H9 (cell line): Measurements from ENCODE around the gene FOXP4. TPM values are rescaled to one million over a fixed set of nuclear protein-coding genes. Genes with fewer than 3 reads are reported as not detected.

Source experiments
- DNase-seq: peaks from one replicate; pipeline ENCODE4 v3.0.0-alpha.2; 2017
- H2AFZ ChIP-seq: one replicate; pipeline ENCODE4 v1.6.1; 2013; ENCODE audit warnings: mild to moderate bottlenecking, low read length, control low read depth, moderate library complexity
- H2AK5ac ChIP-seq: 2 replicates; pipeline ENCODE4 v1.6.1; 2013; ENCODE audit warnings: low read length, control low read depth, mixed read lengths; ENCODE audit not compliant: insufficient read length
- H2BK120ac ChIP-seq: one replicate; pipeline ENCODE4 v1.6.1; 2013; ENCODE audit warnings: low read depth, mild to moderate bottlenecking, low read length, control low read depth, inconsistent platforms; ENCODE audit not compliant: poor library complexity, severe bottlenecking
- H2BK12ac ChIP-seq: 2 replicates; pipeline ENCODE4 v1.6.1; 2013; ENCODE audit warnings: low read length, control low read depth, mixed read lengths, low read depth; ENCODE audit not compliant: insufficient read length
- H2BK15ac ChIP-seq: 2 replicates; pipeline ENCODE4 v1.6.1; 2013; ENCODE audit warnings: low read depth, low read length, control low read depth
- H2BK20ac ChIP-seq: one replicate; pipeline ENCODE4 v1.6.1; 2013; ENCODE audit warnings: low read depth, mild to moderate bottlenecking, low read length, control low read depth, inconsistent platforms; ENCODE audit not compliant: poor library complexity, severe bottlenecking
- H2BK5ac ChIP-seq: 2 replicates; pipeline ENCODE4 v1.6.1; 2013; ENCODE audit warnings: low read length, control low read depth, mixed read lengths; ENCODE audit not compliant: insufficient read length
- H3K14ac ChIP-seq: 2 replicates; pipeline ENCODE4 v1.6.1; 2013; ENCODE audit warnings: low read length, control low read depth; ENCODE audit not compliant: insufficient read depth
- H3K18ac ChIP-seq: 2 replicates; pipeline ENCODE4 v1.6.1; 2013; ENCODE audit warnings: low read depth, mild to moderate bottlenecking, mixed read lengths, low read length, control low read depth; ENCODE audit not compliant: insufficient read length
- H3K23ac ChIP-seq: 2 replicates; pipeline ENCODE4 v1.6.1; 2013; ENCODE audit warnings: low read length, control low read depth, mixed read lengths, low read depth; ENCODE audit not compliant: insufficient read length
- H3K23me2 ChIP-seq: 2 replicates; pipeline ENCODE4 v1.6.1; 2013; ENCODE audit warnings: low read depth, mild to moderate bottlenecking, mixed read lengths, low read length, control low read depth; ENCODE audit not compliant: insufficient read length, poor library complexity, severe bottlenecking
- H3K27ac ChIP-seq: 2 replicates; pipeline ENCODE4 v1.5.1; 2013; ENCODE audit warnings: low read length, control low read depth, mixed read lengths, low read depth; ENCODE audit not compliant: insufficient read length
- H3K27me3 ChIP-seq: 2 replicates; pipeline ENCODE4 v1.6.1; 2013; ENCODE audit warnings: low read length, control low read depth, inconsistent platforms; ENCODE audit not compliant: insufficient read depth
- H3K4ac ChIP-seq: 2 replicates; pipeline ENCODE4 v1.6.1; 2013; ENCODE audit warnings: low read depth, mild to moderate bottlenecking, control low read depth, inconsistent platforms, low read length, moderate library complexity
- H3K4me1 ChIP-seq: 2 replicates; pipeline ENCODE4 v1.6.1; 2013; ENCODE audit warnings: low read length, control low read depth, inconsistent platforms; ENCODE audit not compliant: insufficient read depth
- H3K4me2 ChIP-seq: 2 replicates; pipeline ENCODE4 v1.6.1; 2013; ENCODE audit warnings: low read length, control low read depth, mixed read lengths; ENCODE audit not compliant: insufficient read length, insufficient read depth
- H3K56ac ChIP-seq: 2 replicates; pipeline ENCODE4 v1.6.1; 2013; ENCODE audit warnings: low read depth, mild to moderate bottlenecking, mixed read lengths, low read length, control low read depth; ENCODE audit not compliant: insufficient read length
- H3K79me1 ChIP-seq: 2 replicates; pipeline ENCODE4 v1.6.1; 2013; ENCODE audit warnings: low read depth, mild to moderate bottlenecking, moderate library complexity, low read length, control low read depth, inconsistent platforms; ENCODE audit not compliant: insufficient read depth, poor library complexity, severe bottlenecking
- H3K79me2 ChIP-seq: 2 replicates; pipeline ENCODE4 v1.6.1; 2013; ENCODE audit warnings: low read length, control low read depth, inconsistent platforms; ENCODE audit not compliant: insufficient read depth
- H3K9ac ChIP-seq: 2 replicates; pipeline ENCODE4 v1.6.1; 2013; ENCODE audit warnings: low read length, control low read depth, mixed read lengths; ENCODE audit not compliant: insufficient read length; ENCODE audit errors: extremely low read depth
- H3K9me3 ChIP-seq: one replicate; pipeline ENCODE4 v1.6.1; 2013; ENCODE audit warnings: low read depth, low read length, inconsistent platforms; ENCODE audit not compliant: control insufficient read depth
- H3T11ph ChIP-seq: one replicate; pipeline ENCODE4 v1.6.1; 2013; ENCODE audit warnings: mild to moderate bottlenecking, low read length, control low read depth, inconsistent platforms
- H4K20me1 ChIP-seq: one replicate; pipeline ENCODE4 v1.6.1; 2013; ENCODE audit not compliant: control insufficient read depth, insufficient read length, insufficient read depth
- H4K5ac ChIP-seq: 2 replicates; pipeline ENCODE4 v1.6.1; 2013; ENCODE audit warnings: low read depth, mild to moderate bottlenecking, mixed read lengths, low read length, control low read depth; ENCODE audit not compliant: insufficient read length
- H4K8ac ChIP-seq: replicated peaks from 2 replicates; pipeline ENCODE4 v1.6.1; 2013; ENCODE audit warnings: low read length, control low read depth, mixed read lengths, low read depth; ENCODE audit not compliant: insufficient read length
- H4K91ac ChIP-seq: 2 replicates; pipeline ENCODE4 v1.6.1; 2013; ENCODE audit warnings: low read depth, mild to moderate bottlenecking, moderate library complexity, mixed read lengths, low read length, control low read depth; ENCODE audit not compliant: insufficient read length
- H3K27ac Mint-ChIP-seq, 3 experiments: 2 replicates in 2 of 3; 3 replicates in 1 of 3; pipeline ENCODE4 v1.8.0; 2020 to 2021; ENCODE audit warnings: mixed read lengths in 3 of 3, mild to moderate bottlenecking in 1 of 3, moderate library complexity in 1 of 3
- H3K27me3 Mint-ChIP-seq: 2 replicates; pipeline ENCODE4 v1.8.0; 2021; ENCODE audit warnings: low read depth, mild to moderate bottlenecking, moderate library complexity, mixed read lengths
- H3K36me3 Mint-ChIP-seq, 3 experiments: 2 replicates in 2 of 3; 3 replicates in 1 of 3; pipeline ENCODE4 v1.8.0; 2020 to 2021; ENCODE audit warnings: low read depth in 3 of 3, mixed read lengths in 3 of 3; ENCODE audit not compliant: insufficient read depth in 1 of 3
- H3K4me1 Mint-ChIP-seq, 2 experiments: 2 replicates each; pipeline ENCODE4 v1.8.0; 2020; ENCODE audit warnings: mixed read lengths in 2 of 2
- H3K4me3 Mint-ChIP-seq, 2 experiments: 2 replicates in 1 of 2; 3 replicates in 1 of 2; pipeline ENCODE4 v1.8.0; 2020 to 2021; ENCODE audit warnings: mild to moderate bottlenecking in 2 of 2, mixed read lengths in 2 of 2, moderate library complexity in 1 of 2
- H3K9me3 Mint-ChIP-seq, 2 experiments: 2 replicates in 1 of 2; 3 replicates in 1 of 2; pipeline ENCODE4 v1.8.0; 2020; ENCODE audit warnings: mild to moderate bottlenecking in 2 of 2, mixed read lengths in 2 of 2, moderate library complexity in 1 of 2
- CTCF ChIP-seq: fragments of 200-600 bp; sonication (generic); conservative IDR thresholded peaks from 3 replicates; pipeline ENCODE4 v1.8.0; 2021; ENCODE audit warnings: antibody characterized with exemption, mild to moderate bottlenecking
- WGBS: extraction: QIAGEN DNeasy Blood & Tissue Kit; methylation state at CpG from one replicate; pipeline ENCODE4 v1.1.7; 2013; ENCODE audit warnings: missing lambda C conversion rate, low lambda C conversion rate, mixed read lengths; ENCODE audit not compliant: insufficient read length; ENCODE audit errors: extremely low coverage; 5-methylcytosine and 5-hydroxymethylcytosine counted together
- total RNA-seq: library from RNA; stranded (reverse); gene quantifications from 2 replicates; pipeline ENCODE4 v1.2.1, GENCODE V29; 2021

The FOXP4 gene
- total RNA-seq, 1 experiment from 2014 or later = 18.2 TPM

DNA sequence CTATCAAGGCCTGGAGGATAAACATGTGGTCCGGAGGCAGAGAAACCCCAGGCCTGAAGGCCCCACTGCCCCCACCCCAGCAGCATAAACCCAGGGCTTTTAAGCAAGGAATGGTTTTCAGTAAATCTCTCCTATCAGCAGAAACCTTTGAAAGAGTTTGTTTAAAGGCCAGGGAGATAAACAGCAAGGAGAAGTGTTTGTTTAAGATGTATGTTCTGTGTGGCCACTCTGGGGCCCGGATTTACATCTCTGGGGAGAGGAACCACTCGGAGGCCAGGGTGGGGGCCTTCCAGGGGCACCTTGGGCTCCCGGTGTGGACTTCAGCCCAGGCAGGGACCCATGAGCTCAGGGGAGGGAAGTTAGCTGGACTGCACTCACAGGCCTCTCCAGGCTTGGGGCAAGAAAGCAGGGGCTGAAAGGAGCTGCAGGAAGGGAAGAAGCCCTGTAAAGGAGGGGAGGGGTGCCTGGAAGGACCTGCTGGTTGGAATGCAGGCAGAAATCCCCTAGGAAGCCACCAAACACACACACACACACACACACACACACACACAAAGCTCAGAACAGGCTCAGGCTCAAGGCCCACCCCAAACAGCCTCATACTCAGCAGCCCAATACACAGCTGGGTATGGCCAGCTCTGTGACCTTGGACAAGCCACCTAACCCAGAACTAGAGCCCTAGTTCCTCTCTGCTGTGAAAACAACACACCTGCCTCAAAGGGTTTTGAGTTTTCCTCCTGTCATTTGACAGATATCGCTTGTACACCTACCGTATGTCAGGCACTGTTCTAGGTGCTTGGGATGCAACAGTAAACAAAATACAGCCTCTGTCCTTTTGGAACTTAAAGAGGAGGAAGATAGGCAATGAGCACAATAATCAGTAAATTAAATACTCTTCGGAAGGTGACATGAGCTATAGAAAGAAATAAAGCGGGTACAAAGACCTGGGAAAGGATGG is 26.2 kb upstream of the FOXP4 start:
- WGBS = no CpG with 5 or more reads among the region's 8 CpGs
- H4K91ac ChIP-seq = no peak overlapping the region
- H4K5ac ChIP-seq = no peak overlapping the region
- H3K27ac Mint-ChIP-seq = peak overlapping the region in 2 of 3 experiments; percentile 18 to 74; a peak in 3 of 7 replicates
- H2BK12ac ChIP-seq = no peak overlapping the region
- H3K27me3 ChIP-seq = no peaks in the 10 kb centered on the region; the same call in 1 of the 2 replicates
- H3K4me2 ChIP-seq = no peak overlapping the region
- no peaks in the 10 kb centered on the region for H3K9me3 Mint-ChIP-seq
- H3K4ac ChIP-seq = no peak overlapping the region
- H4K8ac ChIP-seq = no peak overlapping the region
- H3K18ac ChIP-seq = no peak overlapping the region
- no peak overlapping the region for H3K56ac ChIP-seq
- H3K23me2 ChIP-seq = no peaks in the 10 kb centered on the region
- H3K9ac ChIP-seq = no peak overlapping the region
- no peak overlapping the region for H3T11ph ChIP-seq
- no peak overlapping the region for H2BK20ac ChIP-seq
- no peak overlapping the region for H2AK5ac ChIP-seq
- TF ChIP-seq CTCF = no peak
- no peak overlapping the region for H2BK5ac ChIP-seq
- no peak overlapping the region for H3K23ac ChIP-seq
- H3K27ac ChIP-seq = no peak overlapping the region
- H2BK15ac ChIP-seq = no peak overlapping the region
- H3K4me3 Mint-ChIP-seq = no peak overlapping the region; a peak in 1 of 5 replicates
- H2AFZ ChIP-seq = no peak overlapping the region
- H3K9me3 ChIP-seq = no peaks in the 10 kb centered on the region
- H2BK120ac ChIP-seq = no peak overlapping the region
- no peaks in the 10 kb centered on the region for H4K20me1 ChIP-seq
- H3K14ac ChIP-seq = no peak overlapping the region
- no peaks in the 10 kb centered on the region for H3K4me1 ChIP-seq
- peaks cover 21 to 47% of the 10 kb centered on the region in 2 experiments for H3K4me1 Mint-ChIP-seq
- no peaks in the 10 kb centered on the region for H3K79me1 ChIP-seq
- H3K36me3 Mint-ChIP-seq = no peaks in the 10 kb centered on the region
- DNase-seq = no peak
- no peaks in the 10 kb centered on the region for H3K79me2 ChIP-seq
- peaks cover 66% of the 10 kb centered on the region for H3K27me3 Mint-ChIP-seq
